WTC11 (cell line): ENCODE results near the gene KLF13.

ENCODE experiments used
- ATF3 ChIP-seq: sonication (generic); formaldehyde crosslinking; conservative IDR thresholded peaks from 2 replicates; pipeline ENCODE4 v1.8.1; 2022; ENCODE audit warnings: mild to moderate bottlenecking, missing genetic modification reagents
- CREB1 ChIP-seq: sonication (generic); formaldehyde crosslinking; IDR thresholded peaks from 2 replicates; pipeline ENCODE4 v1.8.0; 2023; ENCODE audit warnings: mild to moderate bottlenecking, missing genetic modification reagents
- CREM ChIP-seq: sonication (generic); formaldehyde crosslinking; IDR thresholded peaks from 2 replicates; pipeline ENCODE4 v1.8.1; 2022; ENCODE audit warnings: mild to moderate bottlenecking, missing genetic modification reagents, moderate library complexity
- CTCF ChIP-seq: fragments of 200-600 bp; IDR thresholded peaks from 2 replicates; pipeline ENCODE4 v1.8.0; 2022; ENCODE audit warnings: antibody characterized with exemption
- ZBTB43 ChIP-seq: sonication (generic); formaldehyde crosslinking; IDR thresholded peaks from 2 replicates; pipeline ENCODE4 v1.8.1; 2023; ENCODE audit warnings: mild to moderate bottlenecking, missing genetic modification reagents
- TF ChIP-seq, protein P1 (sequence below): sonication (generic); formaldehyde crosslinking; IDR thresholded peaks from 2 replicates; pipeline ENCODE4 v1.8.0; 2022; ENCODE audit warnings: mild to moderate bottlenecking, missing genetic modification reagents
- TF ChIP-seq, protein P2 (sequence below): sonication (generic); formaldehyde crosslinking; IDR thresholded peaks from 2 replicates; pipeline ENCODE4 v1.8.0; 2022; ENCODE audit warnings: mild to moderate bottlenecking, missing genetic modification reagents
- TF ChIP-seq, protein P3 (sequence below): sonication (generic); formaldehyde crosslinking; IDR thresholded peaks from 2 replicates; pipeline ENCODE4 v1.8.1; 2022; ENCODE audit warnings: mild to moderate bottlenecking, missing genetic modification reagents, moderate library complexity, borderline replicate concordance
- TF ChIP-seq, protein P4 (sequence below): sonication (generic); formaldehyde crosslinking; IDR thresholded peaks from 2 replicates; pipeline ENCODE4 v1.8.1; 2023; ENCODE audit warnings: mild to moderate bottlenecking, moderate library complexity, missing genetic modification reagents

DNA sequence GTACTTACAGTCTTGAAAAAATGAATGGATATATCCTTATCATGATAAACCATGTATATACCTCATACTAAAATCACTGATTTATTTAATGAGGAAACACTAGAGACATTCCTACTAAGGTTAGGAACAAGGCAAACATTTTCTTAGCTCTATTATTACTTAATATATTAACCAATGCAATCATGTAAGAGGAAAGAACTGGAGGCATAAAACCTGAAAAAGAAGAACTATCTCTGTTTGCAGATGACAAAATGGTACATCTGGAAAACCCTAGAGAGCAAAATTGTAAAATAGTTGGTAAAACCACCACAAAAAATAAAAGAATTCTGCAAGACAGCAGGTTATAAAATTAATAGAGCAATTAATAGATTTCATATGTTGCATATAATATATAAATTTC lies 81.2 kb downstream of the KLF13 start:
- TF ChIP-seq CTCF (no peak), CREB1 (no peak), ATF3 (CRISPR knock-in tag) (no peak), ZBTB43 (CRISPR knock-in tag) (no peak), CREM (CRISPR knock-in tag) (no peak)
- TF ChIP-seq, protein P1, sequence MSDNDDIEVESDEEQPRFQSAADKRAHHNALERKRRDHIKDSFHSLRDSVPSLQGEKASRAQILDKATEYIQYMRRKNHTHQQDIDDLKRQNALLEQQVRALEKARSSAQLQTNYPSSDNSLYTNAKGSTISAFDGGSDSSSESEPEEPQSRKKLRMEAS (CRISPR knock-in tag), result no peak
- TF ChIP-seq, protein P2, sequence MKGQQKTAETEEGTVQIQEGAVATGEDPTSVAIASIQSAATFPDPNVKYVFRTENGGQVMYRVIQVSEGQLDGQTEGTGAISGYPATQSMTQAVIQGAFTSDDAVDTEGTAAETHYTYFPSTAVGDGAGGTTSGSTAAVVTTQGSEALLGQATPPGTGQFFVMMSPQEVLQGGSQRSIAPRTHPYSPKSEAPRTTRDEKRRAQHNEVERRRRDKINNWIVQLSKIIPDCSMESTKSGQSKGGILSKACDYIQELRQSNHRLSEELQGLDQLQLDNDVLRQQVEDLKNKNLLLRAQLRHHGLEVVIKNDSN (CRISPR knock-in tag), result no peak
- TF ChIP-seq, protein P3, sequence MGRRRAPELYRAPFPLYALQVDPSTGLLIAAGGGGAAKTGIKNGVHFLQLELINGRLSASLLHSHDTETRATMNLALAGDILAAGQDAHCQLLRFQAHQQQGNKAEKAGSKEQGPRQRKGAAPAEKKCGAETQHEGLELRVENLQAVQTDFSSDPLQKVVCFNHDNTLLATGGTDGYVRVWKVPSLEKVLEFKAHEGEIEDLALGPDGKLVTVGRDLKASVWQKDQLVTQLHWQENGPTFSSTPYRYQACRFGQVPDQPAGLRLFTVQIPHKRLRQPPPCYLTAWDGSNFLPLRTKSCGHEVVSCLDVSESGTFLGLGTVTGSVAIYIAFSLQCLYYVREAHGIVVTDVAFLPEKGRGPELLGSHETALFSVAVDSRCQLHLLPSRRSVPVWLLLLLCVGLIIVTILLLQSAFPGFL (CRISPR knock-in tag), result no peak
- TF ChIP-seq, protein P4, sequence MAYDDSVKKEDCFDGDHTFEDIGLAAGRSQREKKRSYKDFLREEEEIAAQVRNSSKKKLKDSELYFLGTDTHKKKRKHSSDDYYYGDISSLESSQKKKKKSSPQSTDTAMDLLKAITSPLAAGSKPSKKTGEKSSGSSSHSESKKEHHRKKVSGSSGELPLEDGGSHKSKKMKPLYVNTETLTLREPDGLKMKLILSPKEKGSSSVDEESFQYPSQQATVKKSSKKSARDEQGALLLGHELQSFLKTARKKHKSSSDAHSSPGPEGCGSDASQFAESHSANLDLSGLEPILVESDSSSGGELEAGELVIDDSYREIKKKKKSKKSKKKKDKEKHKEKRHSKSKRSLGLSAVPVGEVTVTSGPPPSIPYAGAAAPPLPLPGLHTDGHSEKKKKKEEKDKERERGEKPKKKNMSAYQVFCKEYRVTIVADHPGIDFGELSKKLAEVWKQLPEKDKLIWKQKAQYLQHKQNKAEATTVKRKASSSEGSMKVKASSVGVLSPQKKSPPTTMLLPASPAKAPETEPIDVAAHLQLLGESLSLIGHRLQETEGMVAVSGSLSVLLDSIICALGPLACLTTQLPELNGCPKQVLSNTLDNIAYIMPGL (CRISPR knock-in tag), result no peak
